AG10803 (cell line): ENCODE results near the gene SUMO2.

ENCODE experiments used
- DNase-seq: peaks from one replicate; pipeline ENCODE4 v3.0.0; 2010; ENCODE audit warnings: low read depth
- H3K4me3 ChIP-seq: 2 replicates; pipeline ENCODE4 v1.5.1; 2011; ENCODE audit warnings: mild to moderate bottlenecking, low read length, control low read depth
- CTCF ChIP-seq: conservative IDR thresholded peaks from 2 replicates; pipeline ENCODE4 v1.5.1; 2011; ENCODE audit warnings: mild to moderate bottlenecking, low read length, control low read depth, inconsistent platforms

Gene SUMO2

GRCh38 chr17:75205037-75205792 lies 22.5 kb upstream of the SUMO2 start, which contains the start of gene NUP85:
NUP85 (plus strand) TSS chr17:75205679; CDS start chr17:75205762, 83 bp downstream.
- H3K4me3 ChIP-seq = peak within 1 kb of the TSS; percentile 100
- DNase-seq = peak; percentile 91
- TF ChIP-seq CTCF = no peak

DNA sequence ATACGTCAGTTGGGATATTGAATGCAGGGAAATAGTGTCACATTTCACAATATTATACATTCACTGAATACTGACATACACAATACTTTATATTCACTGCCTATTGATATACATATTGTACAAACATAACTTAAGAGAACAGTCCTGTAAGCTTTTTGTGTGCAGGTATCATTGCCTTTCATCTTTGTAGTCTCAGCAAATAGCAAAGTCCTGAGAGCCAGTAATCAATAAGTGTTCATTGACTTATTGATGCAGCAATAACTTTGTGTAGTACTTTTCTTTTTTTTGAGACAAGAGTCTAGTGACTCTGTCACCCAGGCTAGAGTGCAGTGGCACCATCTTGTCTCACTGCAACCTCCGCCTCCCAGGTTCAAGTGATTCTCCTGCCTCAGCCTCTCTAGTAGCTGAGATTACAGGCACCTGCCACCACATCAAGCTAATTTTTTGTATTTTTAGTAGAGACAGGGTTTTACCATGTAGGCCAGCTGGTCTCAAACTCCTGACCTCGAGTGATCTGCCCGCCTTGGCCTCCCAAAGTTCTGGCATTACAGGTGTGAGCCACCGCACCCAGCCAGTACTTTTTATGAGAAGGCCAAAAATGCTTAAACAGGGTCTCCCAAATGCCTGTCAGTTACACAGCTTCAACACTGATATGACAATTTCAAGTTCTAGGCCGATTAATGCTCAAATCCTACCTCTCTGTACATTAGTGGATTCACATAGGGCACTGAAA lies 17.3 kb upstream of the SUMO2 start:
- TF ChIP-seq CTCF = no peak
- no peak overlapping the region for H3K4me3 ChIP-seq
- no peak for DNase-seq

DNA sequence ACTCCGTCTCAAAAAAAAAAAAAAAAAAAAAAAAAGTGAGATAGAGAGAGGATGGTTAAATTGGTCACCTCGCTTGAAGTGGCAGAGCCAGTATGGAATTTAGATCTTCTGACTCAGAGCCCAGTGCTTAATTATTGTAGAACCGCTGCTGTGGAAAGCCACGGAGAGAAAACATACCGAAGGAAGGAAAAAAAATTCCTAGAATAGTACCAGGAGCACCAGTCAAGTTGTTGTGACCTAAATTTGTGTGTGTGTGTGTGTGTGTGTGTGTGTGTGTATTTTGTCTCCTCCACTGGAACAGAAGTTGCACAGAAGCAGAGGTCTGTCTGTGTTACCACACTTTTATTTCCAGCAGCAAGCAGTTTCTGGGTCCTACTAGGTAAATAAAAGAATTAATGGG lies 12.1 kb upstream of the SUMO2 start:
- TF ChIP-seq CTCF = no peak
- no peak overlapping the region for H3K4me3 ChIP-seq
- peak; percentile 49 for DNase-seq

DNA sequence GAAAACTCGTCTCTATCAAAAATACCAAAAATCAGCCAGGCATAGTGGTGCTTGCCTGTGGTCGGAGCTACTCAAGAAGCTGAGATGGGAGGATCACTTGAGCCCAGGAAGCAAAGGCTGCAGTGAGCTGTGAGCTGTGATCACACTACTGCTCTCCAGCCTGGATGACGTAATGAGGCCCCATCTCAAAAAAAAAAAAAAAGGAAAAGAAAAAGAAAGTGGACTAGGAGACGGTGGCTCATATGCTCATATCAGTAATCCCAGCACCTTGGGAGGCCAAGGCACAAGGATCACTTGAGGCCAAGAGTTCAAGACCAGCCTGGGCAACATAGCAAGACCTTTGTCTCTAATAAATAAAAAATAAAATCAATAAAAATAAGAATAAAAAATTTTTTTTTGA lies 8.8 kb upstream of the SUMO2 start:
- TF ChIP-seq CTCF = no peak
- H3K4me3 ChIP-seq = no peak overlapping the region
- peak; percentile 25 for DNase-seq

GRCh38 chr17:75188614-75189013 lies 5.9 kb upstream of the SUMO2 start:
- no peak overlapping the region for H3K4me3 ChIP-seq
- TF ChIP-seq CTCF = no peak
- no peak for DNase-seq

- DNase-seq = no peak
- TF ChIP-seq CTCF = no peak
- H3K4me3 ChIP-seq = no peak overlapping the region
Observed at GRCh38 chr17:75183999-75184884, 1.5 kb upstream of the SUMO2 start.
